ENCODE results near the gene HAND2.

DNA sequence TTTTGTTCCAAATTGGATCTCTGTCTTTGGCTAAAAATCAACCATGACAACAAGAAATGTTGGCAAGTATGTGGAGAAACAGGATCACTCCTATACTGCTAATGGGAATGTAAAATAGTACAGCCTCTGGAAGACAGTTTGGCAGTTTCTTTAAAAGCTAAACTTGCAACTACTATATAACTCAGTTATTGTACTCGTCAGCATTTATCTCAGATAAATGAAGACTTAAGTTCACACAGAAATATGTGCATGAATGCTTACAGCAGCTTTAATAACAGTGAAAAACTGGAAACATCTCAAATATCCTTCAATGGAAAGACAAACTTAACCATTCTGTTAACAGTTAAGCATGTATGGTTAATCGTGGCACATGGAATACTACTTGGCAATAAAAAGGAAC, 15.4 kb upstream of the HAND2 start:
- no peak for TF ChIP-seq POLR2A (IDR thresholded peaks at IDR 0.05)
- no peak for TF ChIP-seq CTCF (IDR thresholded peaks at IDR 0.05)
